Measurements from ENCODE around the gene NUP210.
A peak's percentile ranks its signal among the peaks of the same experiment; 100 is the strongest.

The NUP210 gene

GRCh38 chr3:13280122-13280790 is 139.9 kb downstream of the NUP210 start:
- H3K4me3 ChIP-seq (ENCODE audit: low read depth, low read length), result no peak overlapping the region
- DNase-seq (ENCODE audit: low read depth), result no peak
- TF ChIP-seq, protein P1, sequence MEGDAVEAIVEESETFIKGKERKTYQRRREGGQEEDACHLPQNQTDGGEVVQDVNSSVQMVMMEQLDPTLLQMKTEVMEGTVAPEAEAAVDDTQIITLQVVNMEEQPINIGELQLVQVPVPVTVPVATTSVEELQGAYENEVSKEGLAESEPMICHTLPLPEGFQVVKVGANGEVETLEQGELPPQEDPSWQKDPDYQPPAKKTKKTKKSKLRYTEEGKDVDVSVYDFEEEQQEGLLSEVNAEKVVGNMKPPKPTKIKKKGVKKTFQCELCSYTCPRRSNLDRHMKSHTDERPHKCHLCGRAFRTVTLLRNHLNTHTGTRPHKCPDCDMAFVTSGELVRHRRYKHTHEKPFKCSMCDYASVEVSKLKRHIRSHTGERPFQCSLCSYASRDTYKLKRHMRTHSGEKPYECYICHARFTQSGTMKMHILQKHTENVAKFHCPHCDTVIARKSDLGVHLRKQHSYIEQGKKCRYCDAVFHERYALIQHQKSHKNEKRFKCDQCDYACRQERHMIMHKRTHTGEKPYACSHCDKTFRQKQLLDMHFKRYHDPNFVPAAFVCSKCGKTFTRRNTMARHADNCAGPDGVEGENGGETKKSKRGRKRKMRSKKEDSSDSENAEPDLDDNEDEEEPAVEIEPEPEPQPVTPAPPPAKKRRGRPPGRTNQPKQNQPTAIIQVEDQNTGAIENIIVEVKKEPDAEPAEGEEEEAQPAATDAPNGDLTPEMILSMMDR (conservative IDR thresholded peaks at IDR 0.05; ENCODE audit: low read depth, low read length), result no peak

DNA sequence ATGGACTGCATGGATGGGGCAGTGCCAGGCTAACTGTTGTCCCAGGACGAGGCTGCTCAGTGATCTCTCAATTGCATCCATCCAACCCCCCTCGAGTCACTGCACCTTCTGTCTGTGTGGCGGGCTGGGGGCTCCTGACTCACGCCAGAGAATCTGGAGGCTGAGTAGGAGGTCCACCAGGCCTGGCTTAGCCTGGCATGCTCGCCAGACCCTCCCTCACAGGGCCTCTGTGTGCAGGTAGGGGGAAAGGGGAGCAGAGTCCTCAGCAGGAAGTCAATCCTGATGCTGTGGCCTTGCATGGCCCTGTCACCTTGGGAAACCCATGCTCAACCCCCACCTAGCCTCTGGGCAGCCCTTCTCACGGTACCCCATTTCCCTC is 140.6 kb downstream of the NUP210 start:
- H3K4me3 ChIP-seq (ENCODE audit: low read depth, low read length), result no peak overlapping the region
- no peak for DNase-seq (ENCODE audit: low read depth)
- TF ChIP-seq, protein P1 (conservative IDR thresholded peaks at IDR 0.05; ENCODE audit: low read depth, low read length), result no peak

DNA sequence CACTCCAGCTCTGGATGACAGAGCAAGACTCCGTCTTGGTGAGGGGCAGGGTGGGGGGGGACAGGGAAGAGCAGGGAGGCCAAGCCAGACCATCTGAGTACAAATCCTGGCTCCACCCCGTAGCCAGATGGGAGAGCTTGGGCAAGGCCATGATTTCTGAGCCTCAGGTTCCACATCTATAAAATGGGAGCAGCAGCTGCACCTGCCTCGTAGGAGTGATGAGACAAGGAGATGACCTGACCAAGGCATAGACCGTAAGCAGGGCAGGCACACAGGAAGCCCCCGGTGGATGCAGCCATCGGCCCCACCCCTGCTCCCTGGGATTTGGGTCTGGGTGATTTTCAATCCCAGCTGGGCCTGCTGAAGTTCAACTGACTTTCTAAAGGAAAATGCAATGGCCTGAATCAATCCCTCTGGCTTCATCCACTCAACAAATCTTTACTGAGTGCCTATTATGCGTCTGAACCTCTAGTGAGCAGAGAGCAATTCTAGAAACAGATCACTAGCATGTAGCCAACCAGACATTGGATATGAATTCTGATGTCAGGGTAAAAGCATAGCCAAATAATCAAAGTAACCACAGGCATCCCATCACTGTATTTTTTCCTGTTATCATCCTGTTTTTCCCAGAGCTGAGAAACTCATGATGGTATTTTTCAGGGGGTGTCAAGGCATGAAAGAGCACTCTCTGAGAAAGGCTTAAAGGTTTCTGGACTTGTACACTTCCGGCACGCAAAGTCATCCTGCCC is 141.2 kb downstream of the NUP210 start:
- TF ChIP-seq, protein P1 (conservative IDR thresholded peaks at IDR 0.05; ENCODE audit: low read depth, low read length), result no peak
- DNase-seq (ENCODE audit: low read depth), result peak; percentile 21

DNA sequence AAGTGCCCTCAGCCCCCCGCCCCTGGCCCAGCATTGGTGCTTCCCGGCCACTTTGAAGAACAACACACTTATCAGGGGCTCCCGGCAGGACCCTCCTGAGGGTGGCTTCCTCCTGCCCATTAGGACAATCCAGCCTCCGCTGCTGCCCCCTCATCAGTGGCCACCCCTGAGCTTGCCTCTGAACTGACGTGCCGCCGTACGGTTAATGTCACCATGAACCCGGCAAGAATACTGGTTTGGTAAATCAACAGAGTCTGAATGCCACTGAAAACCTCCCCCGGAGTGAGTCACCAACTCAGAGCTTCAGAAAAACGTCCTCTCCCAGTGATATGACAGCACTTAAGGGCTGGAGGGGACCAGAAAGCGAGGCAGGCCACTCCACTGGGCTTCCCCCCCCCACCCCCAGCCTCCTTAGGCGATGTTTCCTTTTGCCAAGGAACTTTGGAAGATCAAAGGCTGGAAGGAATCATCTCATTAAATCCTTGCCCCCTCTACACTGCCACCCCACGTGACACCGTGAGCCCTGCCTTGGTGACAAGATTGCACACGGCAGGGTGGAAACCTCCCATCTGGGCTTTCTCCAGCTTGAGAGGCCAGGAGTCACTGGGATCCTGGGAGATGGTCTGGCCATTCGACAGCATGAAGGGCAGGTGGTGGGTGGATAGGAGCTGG is 142.1 kb downstream of the NUP210 start:
- TF ChIP-seq, protein P1 (conservative IDR thresholded peaks at IDR 0.05; ENCODE audit: low read depth, low read length), result no peak
- DNase-seq (ENCODE audit: low read depth), result no peak
- H3K4me3 ChIP-seq (ENCODE audit: low read depth, low read length), result no peak overlapping the region

More for the DNA sequence above, 141.2 kb downstream of the NUP210 start:
- H3K4me3 ChIP-seq (ENCODE audit: low read depth, low read length), result no peak overlapping the region

GRCh38 chr3:13277196-13277813 is 142.8 kb downstream of the NUP210 start:
- DNase-seq (ENCODE audit: low read depth), result no peak
- no peak overlapping the region for H3K4me3 ChIP-seq (ENCODE audit: low read depth, low read length)
- TF ChIP-seq, protein P1 (conservative IDR thresholded peaks at IDR 0.05; ENCODE audit: low read depth, low read length), result no peak

- no peak for DNase-seq (ENCODE audit: low read depth)
- TF ChIP-seq, protein P1 (conservative IDR thresholded peaks at IDR 0.05; ENCODE audit: low read depth, low read length), result no peak
- H3K4me3 ChIP-seq (ENCODE audit: low read depth, low read length), result no peak overlapping the region
Observed at GRCh38 chr3:13276438-13277195, 143.5 kb downstream of the NUP210 start.

Data from choroid plexus epithelial cell (primary cell).